GM12864 (cell line): ENCODE measurements around the gene GABRR3.

Experiments
- DNase-seq: peaks from one replicate; pipeline ENCODE4 v3.0.0-alpha.2; 2011; ENCODE audit warnings: low read depth
- H3K4me3 ChIP-seq: 2 replicates; pipeline ENCODE4 v1.5.1; 2011; ENCODE audit warnings: mild to moderate bottlenecking, low read depth, low read length, control low read depth
- CTCF ChIP-seq: IDR thresholded peaks from 2 replicates; pipeline ENCODE4 v1.5.1; 2011; ENCODE audit warnings: low read depth, mild to moderate bottlenecking, moderate library complexity, low read length, control low read depth, inconsistent platforms; ENCODE audit errors: missing control alignments

Gene GABRR3

GRCh38 chr3:97991293-97991682 lies 43.8 kb downstream of the GABRR3 start:
- DNase-seq: no peak
- TF ChIP-seq CTCF: no peak

GRCh38 chr3:97990624-97991292 lies 44.4 kb downstream of the GABRR3 start:
- no peak for DNase-seq
- no peak for TF ChIP-seq CTCF
- no peak overlapping the region for H3K4me3 ChIP-seq

More at GRCh38 chr3:97991293-97991682, 43.8 kb downstream of the GABRR3 start:
- H3K4me3 ChIP-seq: no peak overlapping the region

GRCh38 chr3:97988784-97989568 lies 46.1 kb downstream of the GABRR3 start:
- DNase-seq: no peak
- no peak for TF ChIP-seq CTCF
- no peak overlapping the region for H3K4me3 ChIP-seq

- DNase-seq: no peak
- TF ChIP-seq CTCF: no peak
- H3K4me3 ChIP-seq: no peak overlapping the region
These were observed 47.8 kb downstream of the GABRR3 start for GRCh38 chr3:97987306-97987705.

- no peak for TF ChIP-seq CTCF
- no peak for DNase-seq
- H3K4me3 ChIP-seq: no peak overlapping the region
These were observed 51.1 kb downstream of the GABRR3 start for GRCh38 chr3:97983933-97984491.

GRCh38 chr3:97981886-97982285 lies 53.2 kb downstream of the GABRR3 start:
- TF ChIP-seq CTCF: no peak

More at GRCh38 chr3:97981886-97982285, 53.2 kb downstream of the GABRR3 start:
- no peak overlapping the region for H3K4me3 ChIP-seq
- no peak for DNase-seq
